Sciatic nerve (tissue), 2 donors: ENCODE results near the gene RSPH1. TPM values are rescaled to one million over a fixed set of nuclear protein-coding genes. Genes with fewer than 3 reads are reported as not detected.

Experiments used
- ATAC-seq: fragments of 200-7000 bp; cut with Tn5 transposase; one replicate; pipeline ENCODE4 v1.9.1; 2020; ENCODE audit warnings: mild to moderate bottlenecking, moderate library complexity
- DNase-seq: peaks from one replicate; pipeline ENCODE4 v3.0.0-alpha.2; 2020; ENCODE audit warnings: low spot score
- intact Hi-C: fragments of 100-400 bp; cut with DNase I; formaldehyde crosslinking; loops from one replicate; pipeline ENCODE4 v1.14.2; 2022
- total RNA-seq: library from RNA; stranded (reverse); fragmentation: NEBNext Ultra II Directional; extraction: Animal tissue kit (Norgen Biotek cat#: 25700); gene quantifications from one replicate; pipeline ENCODE4 v1.2.1, GENCODE V29; 2021
- donor health status: DM: no; HTN: no; CAD: no.
- donor health status: DM: no; HTN: no; CAD: no.

The RSPH1 gene
- total RNA-seq, 1 donor from 2014 or later = 0.58 TPM

- ATAC-seq (no peak), DNase-seq (no peak)
- intact Hi-C loops = no loop called here
Measured at GRCh38 chr21:42533306-42533962, 37.4 kb upstream of the RSPH1 start.

DNA sequence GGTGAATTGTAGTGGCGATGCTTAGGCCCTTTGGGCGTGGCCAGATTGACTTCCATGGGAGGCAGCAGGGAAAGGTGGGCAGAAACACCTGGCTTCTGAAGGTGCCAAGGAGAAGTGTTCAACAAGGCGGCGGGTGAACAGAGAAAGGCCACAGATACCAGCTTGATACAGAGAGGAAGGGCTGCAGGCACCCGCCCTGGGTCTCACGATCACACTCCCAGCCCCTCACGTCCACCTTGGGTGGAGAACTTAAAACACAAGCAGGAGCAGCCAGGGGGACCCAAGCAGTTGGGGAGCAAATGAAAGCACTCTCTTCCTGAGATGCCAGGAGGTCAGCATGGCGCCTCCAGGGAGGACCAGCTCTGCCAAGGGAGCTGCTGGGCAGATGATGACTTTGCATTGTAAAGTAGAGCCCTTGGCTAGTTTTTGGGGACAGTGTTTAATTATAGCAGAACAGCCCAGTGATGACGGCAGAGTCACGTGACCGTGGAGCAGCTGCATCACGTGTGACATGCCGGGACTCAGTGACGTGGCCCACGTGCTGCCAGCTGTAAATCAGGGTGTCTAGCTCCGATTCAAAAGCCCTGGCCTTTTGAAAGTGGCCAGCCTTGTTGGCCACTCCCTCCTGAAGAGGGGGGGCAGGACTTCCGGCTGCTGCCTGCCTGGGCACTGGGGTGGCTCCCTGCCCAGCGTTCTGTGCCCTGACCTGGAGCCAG lies 36.6 kb upstream of the RSPH1 start:
- ATAC-seq (peak; percentile 75), DNase-seq (peak; percentile 81)
- intact Hi-C loops = no loop called here

GRCh38 chr21:42531771-42532170 lies 35.7 kb upstream of the RSPH1 start:
- intact Hi-C loops = no loop called here
- ATAC-seq (no peak), DNase-seq (peak; percentile 47)

DNA sequence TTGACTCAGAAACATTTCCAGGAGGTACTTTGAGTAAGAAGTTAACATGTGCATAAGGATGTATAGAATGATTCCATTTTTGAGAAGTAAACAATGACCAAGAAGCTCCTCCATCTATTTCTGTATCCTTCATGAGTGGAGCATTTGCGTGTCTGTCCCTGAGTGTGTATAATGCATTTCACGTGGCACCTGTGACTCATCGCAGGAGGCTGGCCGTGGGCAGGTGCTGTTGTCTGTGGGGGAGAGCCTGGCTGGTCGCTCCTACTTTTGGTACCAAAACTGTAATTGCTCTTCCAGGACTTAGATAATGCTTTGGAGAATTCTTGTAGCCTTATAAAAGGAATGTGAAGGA lies 34.1 kb upstream of the RSPH1 start:
- intact Hi-C loops = no loop called here
- DNase-seq (no peak), ATAC-seq (no peak)

DNA sequence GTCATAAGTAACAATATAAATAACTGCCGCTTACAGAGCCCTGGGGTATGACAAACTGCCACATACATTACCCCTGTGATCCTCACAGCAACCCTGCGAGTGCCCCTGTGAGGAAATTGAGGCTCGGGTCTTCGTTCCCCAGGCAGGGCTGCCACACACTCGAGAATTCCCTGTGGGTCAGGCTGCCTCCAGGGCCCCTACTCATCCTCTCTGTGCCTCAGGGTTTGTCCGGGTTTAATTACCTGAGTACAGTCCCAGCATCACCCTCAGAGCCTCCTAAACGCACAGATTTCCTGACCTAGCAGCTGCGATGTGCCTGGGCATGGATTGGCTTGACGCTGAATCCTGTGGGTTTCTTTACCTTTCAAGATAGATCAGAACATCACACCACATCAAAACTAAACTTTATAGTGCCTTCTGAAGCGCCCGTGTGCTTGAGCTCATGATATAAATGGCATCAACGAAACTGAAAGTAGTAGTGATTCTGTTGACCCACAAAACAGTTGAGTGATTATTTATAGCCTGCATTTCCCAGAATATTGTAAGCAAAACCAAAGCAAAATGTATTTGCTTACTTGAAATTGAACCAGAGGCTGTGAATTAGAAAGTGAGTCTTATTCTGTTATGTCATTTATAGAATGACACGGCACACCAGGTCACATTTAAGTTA lies 31.6 kb upstream of the RSPH1 start:
- ATAC-seq (no peak), DNase-seq (no peak)
- intact Hi-C loops = loop anchor here (10.0 kb wide), 1 partner anchor 47 kb away; no protein-coding TSS in a partner anchor

GRCh38 chr21:42527127-42527488 lies 31.1 kb upstream of the RSPH1 start:
- DNase-seq (no peak), ATAC-seq (no peak)
- intact Hi-C loops = loop anchor here (10.0 kb wide), 1 partner anchor 48 kb away; no protein-coding TSS in a partner anchor

DNA sequence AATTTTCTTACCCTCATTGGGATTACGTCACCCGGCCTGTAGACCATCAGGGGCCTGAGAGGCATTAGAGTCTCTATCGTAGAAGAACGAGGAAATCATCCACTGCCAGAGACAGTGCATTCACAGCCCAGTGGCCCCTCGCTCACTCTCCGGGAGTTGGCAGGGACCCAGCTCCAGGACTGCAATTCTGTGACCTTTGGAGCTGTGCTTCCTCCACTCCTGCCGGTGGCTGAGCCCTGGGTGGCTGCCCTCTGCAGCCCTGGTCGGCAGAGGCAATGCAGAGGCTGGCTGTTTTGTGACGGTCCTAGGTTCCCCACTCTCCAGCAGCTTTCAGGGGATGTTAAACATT lies 30.3 kb upstream of the RSPH1 start:
- DNase-seq (no peak), ATAC-seq (no peak)
- intact Hi-C loops = loop anchor here (10.0 kb wide), 1 partner anchor 48 kb away; no protein-coding TSS in a partner anchor

DNA sequence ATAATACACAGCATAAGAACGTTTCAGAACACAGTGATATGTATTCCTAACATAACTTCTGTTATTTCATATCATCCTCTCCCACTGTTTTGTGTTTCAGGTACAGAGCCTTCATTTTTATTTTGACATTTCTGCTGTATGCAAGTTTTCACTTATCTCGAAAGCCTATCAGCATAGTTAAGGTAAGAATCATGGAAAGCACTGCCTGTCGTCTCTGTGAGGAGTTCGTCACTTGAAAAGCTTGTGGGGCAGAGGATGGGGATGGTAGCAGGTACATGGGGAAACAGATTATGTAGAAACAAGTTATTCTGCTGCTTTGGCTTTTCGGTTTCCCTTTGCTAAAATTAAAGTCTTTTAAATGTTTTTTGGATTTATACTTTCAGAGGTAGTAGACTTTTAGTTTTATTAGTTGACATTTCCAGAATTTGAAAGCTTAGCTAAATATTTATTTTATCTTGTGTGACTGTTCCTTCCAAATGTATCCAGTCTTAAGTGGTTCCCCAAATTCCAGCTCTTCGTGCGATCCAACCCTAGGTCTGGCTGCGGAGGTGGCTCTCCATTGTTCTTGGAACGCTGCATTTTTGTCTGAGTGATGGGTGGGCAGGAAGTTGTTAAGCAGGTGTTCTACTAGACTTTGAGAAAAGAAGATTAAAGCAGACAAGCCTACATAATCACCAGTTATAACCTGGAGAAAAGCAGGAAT lies 29.8 kb upstream of the RSPH1 start:
- DNase-seq (no peak), ATAC-seq (no peak)
- intact Hi-C loops = loop anchor here (10.0 kb wide), 1 partner anchor 49 kb away; no protein-coding TSS in a partner anchor

GRCh38 chr21:42525029-42525581 lies 29.1 kb upstream of the RSPH1 start:
- DNase-seq (peak; percentile 56), ATAC-seq (peak; percentile 73)
- intact Hi-C loops = loop anchor here (10.0 kb wide), 1 partner anchor 50 kb away; no protein-coding TSS in a partner anchor

- peak; percentile 89 for ATAC-seq
- intact Hi-C loops = loop anchor here (10.0 kb wide), 1 partner anchor 50 kb away; no protein-coding TSS in a partner anchor
- DNase-seq = peak; percentile 76
Measured at GRCh38 chr21:42524341-42525028, 28.5 kb upstream of the RSPH1 start.

DNA sequence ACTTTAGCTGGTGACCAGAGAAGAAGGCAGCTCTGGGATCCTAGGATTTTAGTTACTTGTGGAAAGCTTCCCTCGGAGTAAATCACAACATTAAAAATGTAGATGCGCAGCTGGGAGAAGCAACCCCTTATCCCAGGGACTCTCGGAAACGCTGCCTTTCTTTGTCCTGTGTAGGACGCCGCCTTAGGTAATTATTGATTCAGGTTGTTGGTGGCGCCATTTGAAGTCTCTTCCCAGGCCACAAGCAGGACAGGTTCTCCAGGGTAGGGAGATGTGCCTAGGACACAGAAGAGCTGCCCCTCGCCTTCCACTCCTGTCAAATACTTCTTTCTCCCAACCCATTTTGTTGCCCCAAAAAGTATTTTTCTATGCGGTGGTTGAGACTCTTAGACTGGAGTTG lies 27.9 kb upstream of the RSPH1 start:
- peak; percentile 14 for DNase-seq
- intact Hi-C loops = loop anchor here (10.0 kb wide), 1 partner anchor 51 kb away; no protein-coding TSS in a partner anchor
- ATAC-seq = no peak

GRCh38 chr21:42523211-42523610 lies 27.2 kb upstream of the RSPH1 start:
- intact Hi-C loops = loop anchor here (10.0 kb wide), 1 partner anchor 52 kb away; no protein-coding TSS in a partner anchor
- ATAC-seq (no peak), DNase-seq (peak; percentile 30)

GRCh38 chr21:42522771-42523170 lies 26.7 kb upstream of the RSPH1 start:
- DNase-seq (peak; percentile 38), ATAC-seq (no peak)
- intact Hi-C loops = loop anchor here (10.0 kb wide), 1 partner anchor 52 kb away; no protein-coding TSS in a partner anchor

- no peak for ATAC-seq
- intact Hi-C loops = loop anchor here (10.0 kb wide), 1 partner anchor 53 kb away; no protein-coding TSS in a partner anchor
Measured at GRCh38 chr21:42522271-42522670, 26.2 kb upstream of the RSPH1 start.

GRCh38 chr21:42521805-42522204 lies 25.8 kb upstream of the RSPH1 start:
- intact Hi-C loops = loop anchor here (10.0 kb wide), 1 partner anchor 53 kb away; no protein-coding TSS in a partner anchor
- peak; percentile 6 for DNase-seq
- ATAC-seq = no peak

More at GRCh38 chr21:42522271-42522670, 26.2 kb upstream of the RSPH1 start:
- DNase-seq = peak; percentile 45

- peak; percentile 5 for DNase-seq
Measured at GRCh38 chr21:42521384-42521783, 25.4 kb upstream of the RSPH1 start.

DNA sequence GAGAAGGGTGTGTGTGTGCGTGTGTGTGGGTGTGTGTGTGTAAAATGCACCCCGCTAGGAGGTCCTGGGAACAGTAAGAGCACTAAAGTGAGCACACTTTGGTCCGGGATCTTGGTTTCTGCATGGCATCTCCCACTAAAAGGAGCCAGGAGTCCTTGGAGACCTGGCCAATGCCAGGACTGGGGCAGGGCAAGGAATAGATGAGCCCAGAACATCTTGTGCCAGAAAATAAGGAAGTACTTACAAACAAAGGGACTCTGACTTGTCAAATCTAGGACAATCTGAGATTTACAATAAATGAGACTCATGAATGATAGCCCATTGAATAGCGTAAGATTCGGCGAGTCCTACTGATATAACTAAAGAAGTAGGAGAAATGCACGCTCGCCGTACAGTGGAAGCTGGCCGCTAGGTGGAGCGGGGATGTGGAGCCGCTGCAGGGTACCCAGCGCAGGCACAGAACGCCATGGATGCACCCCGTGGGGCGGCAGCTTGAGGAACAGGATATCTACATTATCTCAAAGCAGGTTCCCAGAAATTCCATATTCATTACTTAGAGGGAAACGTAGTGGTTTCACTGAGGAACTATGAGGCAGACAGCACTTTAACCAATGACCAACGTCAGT lies 24.7 kb upstream of the RSPH1 start:
- no peak for ATAC-seq
- intact Hi-C loops = loop anchor here (10.0 kb wide), 1 partner anchor 54 kb away; no protein-coding TSS in a partner anchor
- DNase-seq = no peak

More at GRCh38 chr21:42521384-42521783, 25.4 kb upstream of the RSPH1 start:
- intact Hi-C loops = loop anchor here (10.0 kb wide), 1 partner anchor 53 kb away; no protein-coding TSS in a partner anchor
- ATAC-seq = no peak
